Trophoblast cell (in vitro differentiated cells and primary cell): ENCODE measurements around the gene APPL2.

Experiments used
- DNase-seq, 2 donors: peaks; one replicate each; pipeline ENCODE4 v3.0.0-alpha.2; 2016
- H2AFZ ChIP-seq: 2 replicates; pipeline ENCODE4 v1.6.1; 2013; ENCODE audit warnings: low read length, moderate library complexity, mild to moderate bottlenecking; ENCODE audit not compliant: insufficient read depth, poor library complexity
- H2AK5ac ChIP-seq: 2 replicates; pipeline ENCODE4 v1.6.1; 2013; ENCODE audit warnings: mild to moderate bottlenecking, low read length
- H2BK120ac ChIP-seq: 2 replicates; pipeline ENCODE4 v1.6.1; 2013; ENCODE audit warnings: low read length, mild to moderate bottlenecking, moderate library complexity; ENCODE audit not compliant: insufficient read depth, poor library complexity
- H2BK12ac ChIP-seq: 2 replicates; pipeline ENCODE4 v1.6.1; 2013; ENCODE audit warnings: mild to moderate bottlenecking, low read length, moderate library complexity
- H2BK5ac ChIP-seq: 2 replicates; pipeline ENCODE4 v1.6.1; 2013; ENCODE audit warnings: low read length, low read depth, moderate library complexity, mild to moderate bottlenecking; ENCODE audit not compliant: poor library complexity
- H3K14ac ChIP-seq: 2 replicates; pipeline ENCODE4 v1.6.1; 2013; ENCODE audit warnings: mild to moderate bottlenecking, low read length
- H3K18ac ChIP-seq: 2 replicates; pipeline ENCODE4 v1.6.1; 2013; ENCODE audit warnings: mild to moderate bottlenecking, low read length
- H3K23ac ChIP-seq: 2 replicates; pipeline ENCODE4 v1.6.1; 2013; ENCODE audit warnings: low read length
- H3K27ac ChIP-seq: 2 replicates; pipeline ENCODE4 v1.5.1; 2013; ENCODE audit warnings: low read depth, mild to moderate bottlenecking, inconsistent platforms, low read length, moderate library complexity
- H3K27me3 ChIP-seq: 2 replicates; pipeline ENCODE4 v1.6.1; 2013; ENCODE audit warnings: inconsistent platforms, mild to moderate bottlenecking, low read length, moderate library complexity; ENCODE audit not compliant: insufficient read depth
- H3K36me3 ChIP-seq, 2 experiments: 1 replicate in 1 of 2; 2 replicates in 1 of 2; pipeline ENCODE4 v1.6.1; 2013; ENCODE audit warnings: low read length in 2 of 2, mild to moderate bottlenecking in 2 of 2, moderate library complexity in 1 of 2; ENCODE audit not compliant: insufficient read depth in 2 of 2, control insufficient read depth in 1 of 2
- H3K4ac ChIP-seq: 2 replicates; pipeline ENCODE4 v1.6.1; 2013; ENCODE audit warnings: low read depth, mild to moderate bottlenecking, low read length, moderate library complexity
- H3K4me1 ChIP-seq, 2 experiments: 1 replicate in 1 of 2; 2 replicates in 1 of 2; pipeline ENCODE4 v1.6.1; 2013; ENCODE audit warnings: low read length in 2 of 2, mild to moderate bottlenecking in 2 of 2, moderate library complexity in 1 of 2; ENCODE audit not compliant: insufficient read depth in 2 of 2, control insufficient read depth in 1 of 2
- H3K4me2 ChIP-seq: 2 replicates; pipeline ENCODE4 v1.6.1; 2013; ENCODE audit warnings: inconsistent platforms, mild to moderate bottlenecking, low read length, moderate library complexity
- H3K4me3 ChIP-seq: 2 replicates; pipeline ENCODE4 v1.5.1; 2013; ENCODE audit warnings: mild to moderate bottlenecking, low read depth, low read length, inconsistent platforms
- H3K79me1 ChIP-seq: one replicate; pipeline ENCODE4 v1.6.1; 2013; ENCODE audit warnings: low read length
- H3K79me2 ChIP-seq: 2 replicates; pipeline ENCODE4 v1.6.1; 2013; ENCODE audit warnings: low read length, mild to moderate bottlenecking; ENCODE audit not compliant: control insufficient read depth, insufficient read depth, poor library complexity
- H3K9ac ChIP-seq: 2 replicates; pipeline ENCODE4 v1.6.1; 2013; ENCODE audit warnings: mild to moderate bottlenecking, low read length
- H3K9me3 ChIP-seq: 2 replicates; pipeline ENCODE4 v1.6.1; 2013; ENCODE audit warnings: low read depth, mild to moderate bottlenecking, control low read depth, inconsistent platforms, low read length; ENCODE audit not compliant: insufficient read depth
- H4K12ac ChIP-seq: 2 replicates; pipeline ENCODE4 v1.6.1; 2013; ENCODE audit warnings: low read depth, mild to moderate bottlenecking, low read length, moderate library complexity
- H4K8ac ChIP-seq: 2 replicates; pipeline ENCODE4 v1.6.1; 2013; ENCODE audit warnings: low read depth, mild to moderate bottlenecking, low read length, moderate library complexity
- H4K91ac ChIP-seq: one replicate; pipeline ENCODE4 v1.6.1; 2013; ENCODE audit warnings: low read depth, mild to moderate bottlenecking, low read length, moderate library complexity
- WGBS: extraction: QIAGEN DNeasy Blood & Tissue Kit; methylation state at CpG from one replicate; pipeline ENCODE4 v1.1.7; 2013; ENCODE audit warnings: missing lambda C conversion rate; ENCODE audit not compliant: insufficient read length, insufficient coverage; ENCODE audit errors: extremely low coverage; 5-methylcytosine and 5-hydroxymethylcytosine counted together

The APPL2 gene

DNA sequence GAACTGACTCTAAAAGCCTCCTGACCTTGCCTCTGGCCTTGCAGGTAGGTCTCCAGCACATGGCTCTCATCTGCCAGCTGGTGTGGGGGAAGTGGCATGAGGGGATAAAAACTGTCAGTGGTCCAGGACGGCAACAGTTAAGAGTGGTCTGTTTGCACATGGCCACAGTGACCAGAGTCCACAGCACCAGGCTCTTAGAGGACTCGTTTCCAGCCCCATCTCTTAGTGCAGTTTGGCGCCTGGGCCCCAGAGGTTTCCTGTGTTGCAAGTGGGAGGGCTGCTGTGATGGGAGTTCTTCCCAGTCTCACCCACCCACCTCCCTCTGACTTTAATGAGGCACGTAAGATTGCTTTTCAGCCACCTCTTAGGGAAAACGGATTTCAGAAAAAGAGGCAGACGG lies 37.0 kb downstream of the APPL2 start:
- no peak overlapping the region for H2AFZ ChIP-seq
- WGBS = no CpG with 5 or more reads among the region's 6 CpGs

GRCh38 chr12:105196090-105196489 lies 39.9 kb downstream of the APPL2 start:
- no peak overlapping the region for H3K4me2 ChIP-seq
- H3K4ac ChIP-seq = no peak overlapping the region
- no peaks in the 10 kb centered on the region for H3K27me3 ChIP-seq
- DNase-seq = no peak
- no peak overlapping the region for H2AFZ ChIP-seq
- H4K91ac ChIP-seq = no peak overlapping the region
- H2BK5ac ChIP-seq = no peak overlapping the region
- H2BK12ac ChIP-seq = no peak overlapping the region
- H3K4me3 ChIP-seq = no peak overlapping the region
- no peak overlapping the region for H3K18ac ChIP-seq
- no peak overlapping the region for H4K8ac ChIP-seq
- no peak overlapping the region for H3K23ac ChIP-seq
- WGBS = no CpG with 5 or more reads among the region's 6 CpGs
- no peak overlapping the region for H4K12ac ChIP-seq
- H2AK5ac ChIP-seq = no peak overlapping the region
- H3K4me1 ChIP-seq = peaks cover 0 to 5% of the 10 kb centered on the region in 2 experiments
- H3K36me3 ChIP-seq = peaks cover 23 to 53% of the 10 kb centered on the region in 2 experiments
- H3K9me3 ChIP-seq = peaks cover 1% of the 10 kb centered on the region
- no peaks in the 10 kb centered on the region for H3K79me1 ChIP-seq
- no peaks in the 10 kb centered on the region for H3K79me2 ChIP-seq
- no peak overlapping the region for H2BK120ac ChIP-seq
- no peak overlapping the region for H3K9ac ChIP-seq
- no peak overlapping the region for H3K27ac ChIP-seq
- H3K14ac ChIP-seq = no peak overlapping the region

More for the DNA sequence above, 37.0 kb downstream of the APPL2 start:
- Histone ChIP-seq H3K23ac (no peak overlapping the region), H3K4me2 (no peak overlapping the region), H3K27ac (no peak overlapping the region), H2BK120ac (no peak overlapping the region), H2AK5ac (no peak overlapping the region), H3K27me3 (no peaks in the 10 kb centered on the region), H3K4ac (no peak overlapping the region), H3K4me3 (no peak overlapping the region), H3K9me3 (peaks cover 1% of the 10 kb centered on the region), H3K79me1 (no peaks in the 10 kb centered on the region), H4K8ac (no peak overlapping the region), H3K79me2 (no peaks in the 10 kb centered on the region), H2BK5ac (no peak overlapping the region), H4K91ac (no peak overlapping the region), H3K4me1 (peaks cover 0 to 5% of the 10 kb centered on the region in 2 experiments), H3K36me3 (peaks cover 33 to 56% of the 10 kb centered on the region in 2 experiments), H3K9ac (no peak overlapping the region), H4K12ac (no peak overlapping the region), H3K14ac (no peak overlapping the region), H3K18ac (no peak overlapping the region), H2BK12ac (no peak overlapping the region)
- no peak for DNase-seq

- no peaks in the 10 kb centered on the region for H3K27me3 ChIP-seq
- DNase-seq = no peak
- H2BK5ac ChIP-seq = no peak overlapping the region
- peak overlapping the region; percentile 16 for H3K27ac ChIP-seq
- H3K4me2 ChIP-seq = no peak overlapping the region
- H4K12ac ChIP-seq = no peak overlapping the region
- H3K79me2 ChIP-seq = no peaks in the 10 kb centered on the region
- H4K8ac ChIP-seq = no peak overlapping the region
- no peak overlapping the region for H3K14ac ChIP-seq
- H3K18ac ChIP-seq = no peak overlapping the region
- H4K91ac ChIP-seq = no peak overlapping the region
- peak overlapping the region; percentile 25 for H3K23ac ChIP-seq
- H3K4ac ChIP-seq = no peak overlapping the region
- peaks cover 20 to 49% of the 10 kb centered on the region in 2 experiments for H3K36me3 ChIP-seq
- no peak overlapping the region for H2BK120ac ChIP-seq
- H2AFZ ChIP-seq = no peak overlapping the region
- no CpG with 5 or more reads among the region's 6 CpGs for WGBS
- peaks cover 1% of the 10 kb centered on the region for H3K9me3 ChIP-seq
- no peak overlapping the region for H2BK12ac ChIP-seq
- H3K4me1 ChIP-seq = no peaks in the 10 kb centered on the region
- H3K79me1 ChIP-seq = no peaks in the 10 kb centered on the region
- H2AK5ac ChIP-seq = no peak overlapping the region
- H3K4me3 ChIP-seq = no peak overlapping the region
- H3K9ac ChIP-seq = no peak overlapping the region
Measured at GRCh38 chr12:105194947-105195346, 41.0 kb downstream of the APPL2 start.

DNA sequence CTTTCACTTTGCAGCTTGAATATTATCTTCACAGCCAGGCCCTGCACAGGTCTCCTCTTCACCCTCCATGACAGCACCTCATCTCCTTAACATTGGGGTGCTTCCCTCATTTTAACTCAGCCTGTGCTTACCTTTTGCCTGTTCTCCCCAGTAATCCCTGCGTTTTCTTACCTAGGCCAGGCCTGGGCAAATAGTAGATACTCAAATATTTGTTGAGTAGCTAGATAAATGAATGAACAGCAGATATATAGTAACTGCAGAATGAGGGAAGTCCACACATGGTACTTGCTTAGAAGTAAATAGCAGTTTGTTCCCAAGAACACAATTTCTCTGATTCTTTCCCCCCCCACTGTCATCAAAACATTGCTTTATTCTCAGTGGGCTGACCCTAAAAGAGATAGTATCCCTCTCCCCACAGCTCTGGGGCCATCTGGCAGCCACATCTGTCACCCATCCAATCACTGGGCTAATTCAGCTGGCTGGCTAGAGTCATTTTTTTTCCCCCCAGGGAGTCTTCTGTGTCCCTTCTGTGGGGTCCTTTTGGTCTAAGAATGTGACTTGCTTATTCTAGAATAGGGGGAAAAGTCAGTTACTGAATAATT lies 43.2 kb downstream of the APPL2 start:
- Histone ChIP-seq H3K4me2 (no peak overlapping the region), H2BK5ac (no peak overlapping the region), H3K79me1 (no peaks in the 10 kb centered on the region), H4K12ac (no peak overlapping the region), H2AK5ac (no peak overlapping the region), H3K79me2 (no peaks in the 10 kb centered on the region), H3K18ac (no peak overlapping the region), H3K36me3 (peaks cover 11 to 45% of the 10 kb centered on the region in 2 experiments), H3K27ac (no peak overlapping the region), H3K23ac (no peak overlapping the region), H2AFZ (no peak overlapping the region), H3K4me1 (no peaks in the 10 kb centered on the region), H3K27me3 (no peaks in the 10 kb centered on the region), H3K14ac (no peak overlapping the region), H2BK12ac (no peak overlapping the region), H3K9me3 (peaks cover 1% of the 10 kb centered on the region), H2BK120ac (no peak overlapping the region), H3K4me3 (no peak overlapping the region), H4K91ac (no peak overlapping the region), H3K4ac (no peak overlapping the region), H4K8ac (no peak overlapping the region), H3K9ac (no peak overlapping the region)
- WGBS = no CpG with 5 or more reads among the region's 1 CpG
- DNase-seq = no peak
